Loucy (cell line): ENCODE results near the gene MCC.

Experiments
- EZH2phosphoT487 ChIP-seq: fragments of 200-600 bp; IDR thresholded peaks from 2 replicates; pipeline ENCODE4 v1.6.1; 2018; ENCODE audit warnings: antibody characterized with exemption, mild to moderate bottlenecking, moderate library complexity, borderline replicate concordance
- TF ChIP-seq, protein P1 (sequence below): fragments of 200-600 bp; sonication (generic); conservative IDR thresholded peaks from 2 replicates; pipeline ENCODE4 v1.5.1; 2014; ENCODE audit warnings: mild to moderate bottlenecking, antibody characterized with exemption, low read length

DNA sequence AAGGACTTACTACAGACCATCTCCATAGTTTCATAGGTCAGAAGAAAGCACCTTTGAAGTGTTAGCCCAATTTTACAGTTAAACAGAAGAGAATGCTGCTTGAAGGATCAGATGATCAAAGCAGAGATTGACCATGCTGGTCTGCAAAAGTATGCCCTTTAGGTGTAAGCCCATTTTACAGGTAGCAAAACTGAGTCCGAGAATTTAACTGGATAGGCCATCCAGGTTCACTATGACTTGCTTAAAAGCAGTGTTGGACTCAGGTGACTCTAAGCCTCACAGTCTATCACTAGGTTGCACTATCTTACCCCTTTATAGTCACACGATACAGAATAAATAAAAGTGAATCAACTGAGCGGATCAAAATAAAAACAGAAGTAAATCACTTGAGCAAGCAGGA, 299.0 kb downstream of the MCC start:
- TF ChIP-seq, protein P1, sequence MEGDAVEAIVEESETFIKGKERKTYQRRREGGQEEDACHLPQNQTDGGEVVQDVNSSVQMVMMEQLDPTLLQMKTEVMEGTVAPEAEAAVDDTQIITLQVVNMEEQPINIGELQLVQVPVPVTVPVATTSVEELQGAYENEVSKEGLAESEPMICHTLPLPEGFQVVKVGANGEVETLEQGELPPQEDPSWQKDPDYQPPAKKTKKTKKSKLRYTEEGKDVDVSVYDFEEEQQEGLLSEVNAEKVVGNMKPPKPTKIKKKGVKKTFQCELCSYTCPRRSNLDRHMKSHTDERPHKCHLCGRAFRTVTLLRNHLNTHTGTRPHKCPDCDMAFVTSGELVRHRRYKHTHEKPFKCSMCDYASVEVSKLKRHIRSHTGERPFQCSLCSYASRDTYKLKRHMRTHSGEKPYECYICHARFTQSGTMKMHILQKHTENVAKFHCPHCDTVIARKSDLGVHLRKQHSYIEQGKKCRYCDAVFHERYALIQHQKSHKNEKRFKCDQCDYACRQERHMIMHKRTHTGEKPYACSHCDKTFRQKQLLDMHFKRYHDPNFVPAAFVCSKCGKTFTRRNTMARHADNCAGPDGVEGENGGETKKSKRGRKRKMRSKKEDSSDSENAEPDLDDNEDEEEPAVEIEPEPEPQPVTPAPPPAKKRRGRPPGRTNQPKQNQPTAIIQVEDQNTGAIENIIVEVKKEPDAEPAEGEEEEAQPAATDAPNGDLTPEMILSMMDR = no peak
- TF ChIP-seq EZH2phosphoT487 = no peak
